Muscle of arm (tissue), 12 donors: ENCODE data around the gene FAM161A. TPM values are rescaled to one million over a fixed set of nuclear protein-coding genes. Genes with fewer than 3 reads are reported as not detected.

ENCODE experiments used
- DNase-seq: peaks from one replicate; pipeline ENCODE4 v3.0.0-alpha.2; 2013
- polyA plus RNA-seq, 12 donors: library from polyadenylated mRNA; unstranded; fragments of 120-200 nt; gene quantifications; one replicate each; pipeline ENCODE4 v1.2.1, GENCODE V29; 2013; ENCODE audit not compliant: insufficient read length in 12 of 12

Gene FAM161A
- polyA plus RNA-seq, 12 donors, result 9.1 to 21.3 (median 16.5) TPM; not detected in 1

DNA sequence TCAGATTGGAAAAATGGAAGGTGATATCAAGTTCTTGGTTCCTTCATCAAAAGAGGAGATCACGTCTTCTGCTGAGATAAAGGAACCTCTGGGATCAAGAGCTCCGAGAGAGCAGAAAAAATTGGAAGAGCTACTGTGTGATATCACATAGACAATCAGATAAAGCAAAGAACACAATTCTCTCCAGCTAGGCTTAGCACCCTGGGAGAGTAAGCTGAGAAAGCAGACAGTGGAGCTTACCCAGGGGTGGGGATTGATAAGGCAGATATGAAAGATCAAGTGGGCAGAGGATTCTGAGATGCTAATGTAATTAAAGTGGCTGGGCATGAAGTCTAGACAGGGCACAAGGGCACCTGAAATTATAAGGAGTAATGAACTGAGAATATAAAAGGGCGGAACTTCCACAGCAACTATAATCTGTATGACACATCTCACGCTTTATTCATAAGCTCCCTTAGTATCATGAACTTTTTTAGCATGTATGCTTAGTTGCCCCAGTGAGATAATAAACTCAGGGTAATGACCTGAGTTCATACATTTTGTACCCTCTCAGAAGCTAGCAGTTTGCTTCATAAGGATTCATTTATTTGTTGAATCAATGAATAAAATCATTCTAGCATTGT lies 65.8 kb downstream of the FAM161A start:
- DNase-seq, result no peak

DNA sequence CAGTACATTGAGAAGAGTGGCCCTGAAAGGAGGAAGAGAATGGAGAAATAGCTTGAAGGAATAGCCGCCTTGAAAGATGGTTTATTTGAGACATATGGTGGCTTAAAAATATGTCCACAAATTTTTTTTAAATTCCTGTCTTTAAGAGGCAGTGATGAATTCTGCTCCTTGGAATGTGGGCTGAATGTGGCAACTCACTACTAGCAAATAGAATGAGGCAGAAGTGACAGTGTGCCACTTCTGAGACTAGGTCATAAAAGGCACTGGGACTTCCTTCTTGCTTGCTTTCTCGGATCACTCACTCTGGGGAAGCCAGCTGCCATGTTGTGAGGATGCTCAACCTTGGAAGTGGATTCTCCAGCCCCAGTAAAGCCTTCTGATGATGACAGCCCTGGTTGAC lies 67.0 kb downstream of the FAM161A start:
- DNase-seq, result no peak

DNA sequence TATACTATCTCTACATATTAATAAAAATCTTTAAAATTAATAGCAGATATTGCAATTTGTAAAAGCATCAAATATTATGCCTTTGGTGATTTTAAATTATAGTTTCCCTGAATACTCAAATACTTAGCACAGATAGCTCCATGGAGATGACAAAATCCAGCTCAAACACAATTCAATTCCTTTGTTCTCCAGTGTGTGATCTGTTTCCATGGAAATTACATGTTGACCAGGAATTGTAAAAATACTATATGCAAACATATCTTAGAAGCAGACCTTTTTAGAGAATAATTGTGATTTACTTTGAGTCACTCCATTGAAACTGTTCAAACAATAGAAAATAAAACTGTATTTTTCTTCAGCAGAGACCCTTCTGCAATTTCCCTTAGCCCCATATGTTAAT lies 68.3 kb downstream of the FAM161A start:
- no peak for DNase-seq

GRCh38 chr2:61784643-61785042 lies 69.2 kb downstream of the FAM161A start:
- no peak for DNase-seq

- DNase-seq, result no peak
Measured at GRCh38 chr2:61775956-61776570, 77.8 kb downstream of the FAM161A start.

Other genes with a start within 250 kb of the FAM161A start
- 100 to 1,000 TPM in 9 of 12 donors, 10 to 100 TPM in 2, not detected in 1; 65.6 to 131 (median 119) TPM for gene CCT4, start 34.6 kb upstream of the FAM161A start, polyA plus RNA-seq
- 100 to 1,000 TPM in 1 of 12 donors, 10 to 100 TPM in 10, not detected in 1; 45.9 to 110 (median 75.6) TPM for gene COMMD1, start 51.6 kb upstream of the FAM161A start, polyA plus RNA-seq